GM15510 (cell line): Measurements from ENCODE around the gene ATF6.

Experiments used
- POLR2A ChIP-seq: IDR thresholded peaks from 3 replicates; pipeline ENCODE4 v1.6.1; 2011; ENCODE audit warnings: borderline replicate concordance; ENCODE audit not compliant: insufficient read length; ENCODE audit errors: extremely low read depth

Gene ATF6

DNA sequence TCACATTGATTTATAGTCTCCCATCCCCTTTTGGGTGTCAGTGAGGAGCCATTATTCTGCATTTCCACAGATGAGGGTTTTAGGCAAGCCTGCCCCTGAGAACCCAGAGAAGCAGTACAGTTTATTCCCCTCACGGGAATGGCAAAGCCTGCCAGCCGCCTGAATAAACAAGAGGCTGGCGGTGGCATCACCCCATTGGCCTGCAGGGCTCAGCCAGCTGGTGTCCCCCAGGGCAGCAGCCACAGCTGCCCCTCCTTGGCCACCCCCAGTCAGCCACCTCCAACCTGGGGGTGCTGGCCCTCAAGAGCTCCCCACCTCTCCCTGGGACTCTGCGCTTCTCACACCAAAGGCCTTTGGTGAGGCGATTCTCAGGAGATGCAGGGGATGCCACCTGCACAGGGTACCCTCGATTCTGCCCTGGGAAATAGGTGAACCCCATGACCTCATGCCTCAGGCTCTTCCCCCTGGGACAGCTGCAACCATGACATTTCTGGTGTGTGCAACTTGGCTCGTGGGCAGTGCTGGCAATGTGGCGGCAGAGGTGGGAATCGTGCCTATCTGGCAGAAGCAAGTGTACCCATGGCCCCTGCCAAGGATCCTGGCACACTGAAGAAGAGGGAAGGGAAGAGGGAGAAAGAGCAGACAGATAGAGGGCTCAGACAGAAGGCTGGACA lies 243.5 kb downstream of the ATF6 start:
- TF ChIP-seq POLR2A: no peak

DNA sequence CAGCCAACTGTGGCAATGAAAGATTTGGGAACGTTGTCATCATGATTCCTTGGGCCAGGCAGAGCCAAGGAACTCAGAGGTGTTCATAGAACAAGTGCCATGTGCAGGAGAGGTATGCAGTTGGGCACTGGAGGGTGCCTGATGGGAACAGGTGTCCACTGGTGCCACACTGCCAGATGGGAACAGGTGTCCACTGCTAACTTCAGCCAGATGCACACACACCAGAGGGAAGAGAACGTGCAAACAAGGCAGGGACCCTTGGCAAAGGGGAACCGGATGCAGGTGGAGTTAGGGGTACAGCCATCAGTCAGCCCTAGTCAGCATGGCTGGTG lies 244.0 kb downstream of the ATF6 start:
- no peak for TF ChIP-seq POLR2A

DNA sequence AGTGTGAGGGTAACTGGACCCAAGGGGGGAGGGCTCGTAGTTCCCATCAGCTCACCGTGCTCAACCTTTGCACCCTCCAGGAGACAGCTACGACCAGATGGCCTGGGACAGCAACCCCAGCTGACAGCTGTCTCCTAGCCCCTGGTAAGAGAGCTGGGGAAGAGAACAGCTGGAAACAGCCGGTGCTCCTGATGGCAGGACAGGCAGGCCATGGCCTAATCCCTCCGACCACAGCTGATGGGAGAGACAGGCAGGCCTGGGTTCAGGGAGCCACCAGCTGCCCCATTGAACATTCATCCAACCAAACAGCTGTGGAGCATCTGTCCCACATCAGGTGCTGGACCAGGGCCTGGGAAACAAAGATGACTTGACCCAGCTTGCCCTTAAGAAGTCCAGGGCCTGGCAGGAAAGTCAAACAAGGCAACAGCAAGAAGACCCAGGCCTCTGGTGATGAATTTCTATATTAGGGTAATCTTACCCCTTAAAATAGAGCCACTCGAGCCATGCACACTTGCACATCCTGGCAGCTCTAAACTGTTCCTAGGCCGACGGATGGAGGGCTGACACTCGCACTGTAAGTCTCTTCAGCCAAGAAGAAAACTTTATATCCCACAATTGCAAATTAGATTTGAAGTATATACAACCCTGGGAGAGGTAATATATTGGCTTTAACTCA lies 245.4 kb downstream of the ATF6 start:
- no peak for TF ChIP-seq POLR2A

DNA sequence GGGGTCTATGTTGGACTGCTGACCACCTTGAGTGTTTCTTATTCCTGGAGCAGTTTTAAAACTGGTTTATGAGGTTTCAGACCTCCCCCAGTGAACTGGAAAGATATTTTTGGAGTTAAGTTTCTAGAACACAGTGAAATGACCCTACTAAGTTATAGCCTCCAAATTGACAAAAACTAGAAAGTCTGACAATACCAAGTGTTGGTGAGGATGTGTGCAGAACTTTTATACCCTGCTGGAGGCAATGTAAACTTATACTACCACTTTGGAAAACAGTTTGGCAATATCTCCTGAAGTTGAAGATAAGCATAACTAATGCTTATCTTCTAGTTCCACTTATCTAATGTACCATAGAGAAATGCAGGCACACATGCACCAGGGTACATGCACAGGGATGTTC lies 247.2 kb downstream of the ATF6 start:
- no peak for TF ChIP-seq POLR2A
